Stimulated activated CD4-positive, alpha-beta T cell treated with anti-CD3 and anti-CD28 coated beads, TNF-alpha, amount 100 ng/mL, for 24 hours (primary cell): ENCODE measurements around the gene HOMER1.
A peak's percentile ranks its signal among the peaks of the same experiment; 100 is the strongest.

Experiments used
- DNase-seq, 3 experiments: peaks; one replicate each; pipeline ENCODE4 v3.0.0-alpha.2; 2020; ENCODE audit warnings: low read depth in 3 of 3

HOMER1 gene, protein sequence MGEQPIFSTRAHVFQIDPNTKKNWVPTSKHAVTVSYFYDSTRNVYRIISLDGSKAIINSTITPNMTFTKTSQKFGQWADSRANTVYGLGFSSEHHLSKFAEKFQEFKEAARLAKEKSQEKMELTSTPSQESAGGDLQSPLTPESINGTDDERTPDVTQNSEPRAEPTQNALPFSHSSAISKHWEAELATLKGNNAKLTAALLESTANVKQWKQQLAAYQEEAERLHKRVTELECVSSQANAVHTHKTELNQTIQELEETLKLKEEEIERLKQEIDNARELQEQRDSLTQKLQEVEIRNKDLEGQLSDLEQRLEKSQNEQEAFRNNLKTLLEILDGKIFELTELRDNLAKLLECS

DNA sequence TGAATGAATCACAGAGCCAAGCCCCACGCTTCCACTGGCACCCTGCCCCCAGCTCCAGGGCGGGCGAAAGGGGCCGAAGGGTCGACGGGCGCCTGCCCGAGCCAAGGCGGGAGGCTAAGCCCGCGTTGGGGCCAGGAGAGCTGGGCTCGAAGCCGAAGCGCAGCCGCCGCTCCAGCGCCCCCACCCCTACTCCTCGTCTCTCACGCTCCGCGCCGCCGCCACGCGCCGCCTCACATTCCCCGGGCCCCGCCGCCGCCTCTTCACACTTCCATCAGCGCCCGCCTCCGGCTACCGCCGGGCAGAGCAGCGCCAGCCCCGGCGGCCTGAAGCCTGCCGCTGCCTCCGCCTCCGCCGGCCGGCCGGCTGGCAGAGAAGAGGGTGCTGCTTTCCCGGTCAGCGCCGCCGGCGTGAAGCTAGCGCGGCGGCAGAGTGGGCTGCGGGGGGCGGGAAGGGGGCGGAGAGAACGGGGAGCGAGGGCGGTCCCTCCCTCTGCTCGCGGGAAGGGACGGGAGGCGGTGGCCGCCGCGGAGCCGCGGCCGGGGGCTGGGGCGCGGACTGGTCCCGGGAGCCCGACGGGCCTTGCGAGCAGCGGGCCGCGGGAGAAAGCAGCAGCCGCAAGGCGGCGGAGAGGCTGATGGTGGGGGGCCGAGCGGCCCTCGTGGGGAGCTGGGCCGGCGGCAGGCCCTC lies at the start of gene HOMER1:
Gene HOMER1 (minus strand): TSS at position 431 of the 687 bp plus-strand sequence. CDS start 1,360 bp downstream, outside the sequence.
- DNase-seq = peak; percentile 38 to 72 (median 40)

DNA sequence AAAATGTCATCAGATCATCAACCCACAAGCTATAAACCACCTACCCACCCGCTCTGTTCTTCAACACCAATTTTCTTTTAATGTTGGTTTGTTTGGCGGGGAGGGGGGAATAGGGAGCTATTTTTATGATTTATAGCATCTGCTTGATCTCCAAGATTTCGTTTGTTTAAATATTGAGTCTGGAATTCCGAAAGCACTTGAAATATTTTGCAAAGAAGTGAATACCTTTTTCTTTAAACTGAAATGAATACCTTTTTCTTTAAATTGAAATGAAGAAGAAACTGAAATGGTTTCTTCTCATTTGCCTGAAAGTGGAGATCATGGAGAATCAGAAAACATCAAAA lies 49.3 kb upstream of the HOMER1 start:
- no peak for DNase-seq

DNA sequence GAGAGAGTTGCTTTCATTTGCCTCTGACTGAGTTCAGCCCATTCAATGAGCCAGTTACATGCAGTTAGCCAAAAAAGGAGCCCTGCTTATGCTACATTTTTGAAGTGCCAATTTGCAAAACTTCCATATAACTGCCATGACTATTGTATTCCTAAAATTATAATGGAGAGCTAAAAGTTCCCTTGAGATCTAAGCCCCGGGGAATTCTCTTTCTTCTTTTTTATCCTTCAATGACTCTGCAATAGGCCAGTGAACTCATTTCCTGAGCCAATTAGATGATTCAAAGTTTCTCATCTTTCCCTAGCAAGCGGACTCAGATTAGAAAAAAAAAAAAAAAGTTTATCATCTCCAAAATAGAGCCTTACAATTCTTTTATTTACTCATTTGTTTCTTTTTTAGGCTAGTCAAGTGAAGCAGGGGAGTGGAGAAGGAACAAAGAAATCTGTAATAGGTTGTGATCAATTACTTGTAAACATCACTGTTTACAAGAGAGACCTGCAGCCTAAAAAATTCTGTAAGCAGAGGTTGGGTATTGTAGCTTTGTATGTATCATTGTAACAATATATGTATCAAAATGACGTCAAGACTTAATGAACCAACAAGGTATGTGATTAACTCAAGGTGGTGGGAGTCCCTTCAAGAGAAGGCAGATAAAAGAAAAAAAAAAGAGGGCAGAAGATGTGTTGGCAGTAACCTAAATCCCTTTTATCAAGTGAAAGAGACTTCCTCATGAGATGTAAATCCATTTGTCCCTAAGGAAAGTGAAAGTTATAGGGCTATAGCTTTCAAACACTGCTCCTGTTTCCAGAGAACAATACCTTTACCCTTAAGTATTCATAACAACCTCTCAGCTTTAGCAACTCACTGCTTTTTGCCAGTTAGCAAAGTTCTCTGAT lies 48.7 kb upstream of the HOMER1 start:
- no peak for DNase-seq

DNA sequence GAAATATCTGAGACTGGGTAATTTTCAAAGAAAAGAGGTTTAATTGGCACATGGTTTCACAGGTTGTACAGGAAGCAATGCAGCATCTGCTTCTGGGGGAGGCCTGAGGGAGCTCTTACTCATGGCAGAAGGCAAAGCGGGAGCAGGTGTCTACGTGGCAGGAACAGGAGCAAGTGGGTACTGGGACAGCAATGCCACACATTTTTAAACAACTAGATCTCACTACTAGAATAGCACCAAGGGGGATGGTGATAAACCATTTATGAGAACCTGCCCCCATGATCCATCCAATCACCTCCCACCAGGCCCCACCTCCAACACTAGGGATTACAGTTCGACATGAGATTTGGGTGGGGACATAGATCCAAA lies 47.6 kb upstream of the HOMER1 start:
- peak in 2 of 3 experiments; percentile 1 to 36 for DNase-seq

DNA sequence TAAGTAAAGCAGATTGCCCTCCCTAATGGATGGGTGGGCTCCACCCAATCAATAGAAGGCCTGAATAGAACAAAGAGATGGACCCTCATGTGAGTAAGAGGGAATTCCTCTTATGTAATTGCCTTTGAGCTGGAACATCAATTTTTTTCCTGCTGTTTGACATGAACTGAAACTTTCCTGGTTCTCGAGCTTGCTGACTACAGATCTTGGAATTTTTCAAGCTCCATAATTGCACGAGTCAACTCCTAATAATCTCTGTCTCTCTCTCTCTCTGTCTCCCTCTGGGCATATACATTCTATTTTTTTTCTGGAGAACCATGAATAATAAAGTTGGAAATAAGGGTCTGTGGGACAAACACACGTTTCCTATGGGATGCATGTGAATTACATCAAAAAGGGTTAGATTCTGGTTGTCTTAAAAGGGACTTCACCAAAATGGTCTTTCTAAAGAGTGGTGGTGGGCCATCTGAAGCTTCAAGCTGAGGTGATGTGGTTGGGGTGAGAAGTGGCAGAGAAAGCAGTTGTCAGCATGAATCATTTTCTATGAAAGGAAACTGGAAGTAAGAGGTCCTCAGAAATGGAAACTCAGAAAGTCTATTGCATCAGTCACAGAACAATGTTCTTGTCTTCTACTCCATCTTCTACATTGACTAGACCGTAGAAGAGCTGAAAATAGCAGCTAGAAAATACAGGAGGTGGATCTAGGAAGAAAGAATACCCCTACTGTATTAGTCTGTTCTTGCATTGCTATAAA lies 47.0 kb upstream of the HOMER1 start:
- DNase-seq = peak in 2 of 3 experiments; percentile 5 to 24

DNA sequence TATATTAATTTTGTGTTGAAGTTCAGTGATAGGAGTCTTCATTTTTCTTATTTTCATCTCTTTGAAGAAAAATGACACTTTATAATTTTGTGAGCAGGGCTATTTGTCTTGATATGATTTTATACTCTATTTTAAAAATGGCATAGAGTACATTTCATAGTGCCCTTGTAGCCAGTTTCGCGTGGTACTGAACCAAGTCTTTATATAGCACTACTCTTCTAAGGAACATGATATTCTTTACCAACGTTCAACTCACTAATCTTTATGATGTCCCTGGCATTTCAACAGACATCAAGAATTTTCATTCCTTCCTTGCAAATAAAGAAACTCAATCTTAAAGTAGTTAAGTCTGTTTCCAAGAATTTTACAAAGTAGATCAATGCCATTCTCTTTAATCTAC lies 41.5 kb upstream of the HOMER1 start:
- DNase-seq = no peak

DNA sequence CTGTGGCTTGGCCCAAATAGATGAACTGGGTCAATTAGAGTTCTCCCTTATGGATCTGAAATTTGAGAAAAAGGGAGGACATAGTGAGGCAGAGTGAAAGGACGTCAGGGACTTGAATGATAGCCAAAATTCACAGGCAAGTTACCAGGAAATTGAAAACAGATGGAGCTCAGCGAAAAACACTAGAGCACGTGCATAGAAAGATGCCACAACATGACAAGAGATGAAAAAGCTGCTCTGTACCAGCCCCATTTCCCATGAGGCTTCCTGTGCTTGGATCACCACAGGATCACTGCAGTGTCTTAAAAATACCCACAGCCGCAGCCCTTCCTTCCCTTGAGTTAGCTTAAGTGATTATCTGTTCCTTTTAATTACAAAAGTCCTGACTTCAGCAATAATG lies 39.0 kb upstream of the HOMER1 start:
- DNase-seq = no peak

DNA sequence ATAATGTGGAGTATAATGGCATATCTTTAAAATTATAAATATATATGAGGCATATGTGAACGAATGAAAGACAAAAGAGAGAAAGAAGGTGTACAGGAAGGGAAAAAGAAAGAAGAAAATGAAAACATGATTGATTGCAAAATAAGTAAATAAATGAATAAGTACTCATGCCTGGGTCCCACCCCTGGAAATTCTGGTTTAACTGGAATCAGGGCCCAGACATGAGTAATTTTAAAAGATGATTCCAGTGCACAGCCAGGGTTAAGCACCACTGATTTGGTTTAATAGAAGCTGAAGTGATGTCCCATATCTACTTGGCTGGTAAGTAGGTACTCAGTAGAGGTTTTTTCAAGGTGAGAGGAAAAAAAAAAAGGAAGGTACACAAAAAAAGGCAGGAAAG lies 34.0 kb upstream of the HOMER1 start:
- DNase-seq = no peak

DNA sequence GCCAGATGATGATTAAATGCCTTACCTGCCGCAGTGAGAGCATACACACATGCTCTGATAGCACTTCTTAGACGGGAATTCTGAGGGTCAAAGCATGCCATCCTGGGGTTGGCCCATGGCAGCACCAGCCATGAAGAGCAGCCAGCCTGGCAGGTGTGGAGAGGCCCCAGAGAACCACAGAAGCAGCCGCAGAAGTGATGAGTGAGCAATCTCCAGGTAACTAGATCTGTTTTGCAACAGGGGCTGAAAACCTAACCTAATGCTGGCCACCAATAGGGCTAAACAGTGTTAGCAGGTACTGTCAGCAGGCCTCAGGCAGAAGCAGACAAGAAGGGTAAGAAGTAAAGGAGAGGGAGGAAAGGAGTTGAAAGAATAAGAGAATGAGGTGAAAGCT lies 33.5 kb upstream of the HOMER1 start:
- DNase-seq = no peak

DNA sequence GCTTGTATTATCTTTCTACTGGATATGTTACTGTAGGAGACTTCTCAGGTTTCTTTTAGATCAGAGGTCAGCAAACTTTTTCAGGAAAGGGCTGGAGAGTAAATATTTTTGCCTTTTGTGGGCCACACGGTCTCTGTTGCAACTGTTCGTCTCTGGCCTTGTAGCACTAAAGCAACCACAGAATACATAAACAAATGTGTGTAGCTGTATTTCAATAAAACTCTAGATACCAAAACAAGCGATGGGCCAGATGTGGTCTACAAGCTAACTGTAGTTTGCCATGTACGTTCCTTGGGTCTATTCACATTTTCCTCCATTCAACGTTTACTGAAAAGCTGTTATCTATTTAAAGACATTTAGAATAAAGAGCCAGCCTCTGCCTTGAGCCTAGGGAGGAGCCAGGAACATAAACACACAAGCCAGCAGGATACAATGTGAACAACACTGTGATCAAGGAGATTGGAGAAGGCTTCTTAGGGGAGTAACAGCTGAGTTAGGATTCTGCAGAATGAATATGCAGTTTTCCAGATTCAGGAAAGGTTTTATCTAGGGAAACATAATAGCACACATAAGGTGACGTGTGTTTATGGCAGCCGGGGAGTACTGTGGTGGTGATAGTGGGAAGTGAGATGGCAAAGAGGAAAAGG lies 33.0 kb upstream of the HOMER1 start:
- no peak for DNase-seq

DNA sequence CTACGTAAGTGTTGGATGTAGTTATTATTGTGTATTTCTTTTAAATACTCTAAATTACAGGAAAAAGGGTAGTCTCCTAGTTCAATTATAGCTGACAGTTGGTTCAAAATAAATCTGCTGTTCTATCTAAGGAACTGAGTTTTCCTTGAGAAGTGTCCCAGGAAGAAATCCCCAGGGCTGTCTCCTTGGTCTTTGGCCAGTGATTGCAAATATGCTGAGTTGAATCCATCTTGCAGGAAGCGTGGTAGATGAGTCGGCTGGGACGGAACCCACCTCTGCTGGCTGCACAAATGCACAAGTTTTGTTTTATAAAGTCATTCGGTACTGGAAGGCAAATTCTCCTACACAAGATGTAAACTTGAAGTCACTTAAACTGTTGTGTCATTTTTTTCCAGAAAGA lies 30.2 kb upstream of the HOMER1 start:
- no peak for DNase-seq

DNA sequence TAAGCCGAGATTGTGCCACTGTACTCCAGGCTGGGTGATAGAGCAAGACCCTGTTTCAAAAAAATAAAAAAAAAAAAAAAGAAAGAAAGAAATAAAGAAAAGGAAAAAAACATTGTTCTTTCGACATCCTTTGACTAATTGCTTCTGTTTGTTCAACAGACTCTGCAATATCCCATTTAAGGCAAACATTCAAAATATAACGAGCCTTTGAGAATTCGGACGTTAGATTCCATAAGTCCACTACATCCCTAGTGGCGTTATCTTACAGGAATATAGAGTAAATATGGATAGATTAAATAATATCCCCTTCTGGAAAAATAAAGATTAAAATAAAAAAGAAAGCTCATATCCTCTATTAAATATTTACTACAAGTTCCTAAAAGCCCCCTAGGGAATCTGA lies 27.0 kb upstream of the HOMER1 start:
- no peak for DNase-seq

DNA sequence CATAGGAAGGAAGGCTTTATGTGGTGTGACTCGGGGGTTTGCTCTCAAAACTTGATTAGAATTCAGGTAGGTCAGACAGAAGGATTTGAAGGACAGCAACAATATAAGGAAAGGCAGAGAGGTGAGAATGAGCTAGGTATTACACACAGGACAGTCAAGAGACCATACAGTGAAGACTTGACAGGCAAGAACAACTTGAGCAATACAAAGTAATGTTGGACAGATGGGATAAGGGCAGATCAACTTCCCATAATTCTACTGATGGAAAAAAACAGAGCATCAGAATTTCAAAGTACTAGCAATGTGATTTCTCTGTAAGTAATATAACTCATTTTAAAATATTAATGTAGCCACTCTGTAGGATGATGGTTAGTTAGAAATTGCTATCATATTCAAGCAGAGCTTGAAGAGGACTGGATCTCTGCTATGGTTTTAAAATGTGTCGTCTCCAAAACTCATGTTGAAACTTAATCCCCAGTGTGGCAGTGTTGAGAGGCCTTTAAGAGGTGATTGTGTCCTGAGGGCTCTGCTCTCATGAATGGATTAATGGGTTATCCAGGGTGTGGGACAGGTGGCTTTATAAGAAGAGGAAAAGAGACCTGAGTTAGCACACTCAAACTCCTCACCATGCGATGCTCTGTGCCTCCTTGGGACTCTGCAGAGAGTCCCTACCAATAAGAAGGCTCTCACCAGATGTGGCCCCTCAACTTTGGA lies 22.4 kb upstream of the HOMER1 start:
- no peak for DNase-seq

DNA sequence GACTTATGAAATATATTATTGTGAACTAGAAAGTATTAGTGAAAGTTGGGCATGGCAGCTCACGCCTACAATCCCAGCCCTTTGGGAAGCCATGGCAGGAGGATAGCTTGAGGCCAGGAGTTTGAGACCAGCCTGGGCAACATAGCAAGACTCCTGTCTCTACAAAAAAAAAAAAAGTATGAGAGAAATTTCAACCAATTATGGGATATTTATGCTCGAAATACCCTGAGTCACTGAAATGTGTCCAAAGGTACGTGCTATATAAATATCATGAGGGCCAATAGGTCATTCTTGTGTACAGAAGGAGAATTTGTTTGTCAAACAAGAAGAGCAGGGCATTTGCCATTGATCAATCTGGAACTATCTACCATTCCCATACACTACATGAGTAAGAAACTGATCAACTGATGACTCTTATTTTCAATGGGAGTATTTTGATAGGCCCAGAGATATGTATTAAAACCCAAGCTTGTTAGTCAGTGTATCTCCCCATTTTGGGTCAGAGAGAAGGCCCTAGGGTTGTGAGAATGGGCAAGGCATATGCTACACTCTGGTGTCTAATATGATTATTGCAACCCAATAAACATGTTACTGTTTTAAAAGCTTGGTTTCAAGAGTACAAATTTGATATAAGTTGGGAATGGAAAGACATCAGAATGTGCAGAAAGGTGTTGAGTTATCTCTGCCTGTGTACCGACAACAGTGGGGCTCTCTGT lies 21.7 kb upstream of the HOMER1 start:
- DNase-seq = no peak

DNA sequence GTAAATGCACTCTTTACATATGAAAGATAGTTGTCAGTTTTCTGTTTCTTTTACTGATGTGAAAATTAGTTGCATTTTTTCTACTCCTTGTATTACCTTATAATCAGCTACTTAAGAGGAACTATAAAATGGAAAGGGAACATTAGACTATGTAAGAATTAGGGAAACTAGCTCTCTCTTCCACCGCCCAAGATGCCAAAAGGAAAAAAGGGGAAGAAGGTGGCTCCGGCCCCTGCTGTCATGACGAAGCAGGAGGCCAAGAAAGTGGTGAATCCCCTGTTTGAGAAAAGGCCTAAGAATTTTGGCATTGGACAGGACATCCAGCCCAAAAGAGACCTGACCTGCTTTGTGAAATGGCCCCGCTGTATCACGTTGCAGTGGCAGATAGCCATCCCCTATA lies 15.2 kb upstream of the HOMER1 start:
- no peak for DNase-seq

DNA sequence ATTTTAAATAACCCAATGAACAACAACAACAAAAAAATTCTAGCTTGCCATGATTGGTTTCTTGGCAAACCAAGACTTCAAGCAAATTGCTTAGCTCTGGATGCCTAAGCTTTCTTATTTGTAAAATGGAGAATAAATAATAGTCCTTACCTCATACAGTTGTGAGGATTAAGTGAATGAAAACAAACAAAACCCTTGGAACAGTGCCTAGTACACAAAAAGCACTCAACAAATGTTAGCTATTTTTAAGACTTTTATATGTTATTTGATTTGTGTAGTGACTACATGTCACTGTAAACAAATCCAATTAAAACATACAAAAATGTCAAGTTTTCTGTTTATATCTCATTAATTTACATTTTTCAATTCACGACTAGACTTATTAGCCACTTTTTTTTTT lies 13.5 kb upstream of the HOMER1 start:
- no peak for DNase-seq

DNA sequence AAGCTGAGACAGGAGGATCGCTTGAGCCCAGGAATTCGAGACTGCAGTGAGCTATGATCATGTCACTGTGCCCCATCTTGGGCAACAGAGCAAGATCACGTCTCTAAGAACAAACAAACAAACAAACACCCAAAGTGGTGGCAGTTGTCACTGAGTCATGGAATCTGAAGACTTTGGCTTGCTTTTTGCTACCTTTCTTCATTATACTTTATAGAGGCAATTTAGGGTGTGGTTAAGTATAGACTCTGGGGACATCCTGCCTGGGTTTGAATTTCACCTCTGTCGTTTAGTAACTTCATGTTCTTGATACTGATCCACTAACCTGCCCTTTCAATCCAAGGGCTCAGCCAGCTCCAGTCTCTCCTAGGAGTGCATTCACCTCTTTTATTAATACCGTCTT lies 13.0 kb upstream of the HOMER1 start:
- no peak for DNase-seq

DNA sequence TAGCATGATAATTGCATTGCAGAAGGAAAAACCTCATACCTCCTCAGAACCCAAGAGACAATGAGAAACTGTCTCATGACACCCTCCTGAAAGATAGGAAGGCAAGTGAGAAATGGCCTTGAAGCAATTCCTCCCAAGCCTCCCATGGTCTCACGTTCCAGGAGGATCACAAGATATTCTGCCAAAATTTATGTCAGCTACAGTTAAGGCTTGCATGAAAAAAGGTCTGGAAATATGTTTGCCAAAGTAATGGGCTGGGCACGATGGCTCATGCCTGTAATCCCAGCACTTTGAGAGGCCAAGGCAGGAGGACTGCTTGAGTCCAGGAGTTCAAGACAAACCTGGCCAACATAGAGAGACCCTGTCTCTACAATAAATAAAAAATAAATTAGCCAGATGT lies 12.6 kb upstream of the HOMER1 start:
- DNase-seq = no peak

DNA sequence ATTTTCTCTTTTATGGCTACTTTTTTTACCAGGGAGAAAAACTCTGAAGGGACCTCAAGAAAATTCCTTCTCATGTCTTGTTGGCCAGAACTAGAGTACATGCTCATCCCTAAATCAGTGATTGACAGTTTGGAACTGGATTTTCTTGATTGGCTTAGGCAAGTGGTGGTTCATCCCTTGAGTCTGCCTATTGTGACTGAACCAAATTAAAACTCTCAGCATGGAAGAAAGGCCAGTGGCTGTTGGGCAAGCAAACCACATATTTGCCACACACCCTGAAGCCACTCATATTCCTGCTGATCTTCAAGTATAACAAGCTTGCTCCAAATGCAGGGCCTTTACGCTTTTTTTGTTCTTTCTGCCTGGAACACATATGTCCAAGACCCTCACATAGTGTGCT lies 7.2 kb upstream of the HOMER1 start:
- no peak for DNase-seq

DNA sequence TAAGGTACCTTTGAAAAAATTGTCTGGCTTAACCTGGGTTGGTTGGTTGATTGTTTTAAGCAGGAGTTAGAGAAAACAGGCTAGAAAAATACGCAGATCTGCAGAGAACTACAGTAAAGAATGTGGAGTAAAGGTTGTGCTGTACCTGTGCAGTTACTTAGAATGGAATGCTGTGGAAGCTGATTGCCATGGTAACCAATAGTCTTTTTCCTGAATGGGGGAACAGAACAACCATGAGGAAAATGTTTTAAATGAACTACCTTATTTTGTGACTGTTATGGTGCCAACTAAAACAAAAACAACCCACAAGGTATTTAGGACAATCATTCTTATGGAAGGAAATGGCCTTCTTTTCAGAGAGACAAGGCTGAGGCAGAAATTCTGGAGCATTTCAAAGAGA lies 4.8 kb upstream of the HOMER1 start:
- no peak for DNase-seq
